Activated CD4-positive, alpha-beta T cell treated with anti-CD3 and anti-CD28 coated beads, Interleukin-10, Interleukin-2, amounts not matched to agents 100 ng/mL and 50 ng/mL, durations not matched to agents 16 hours and 8 hours (primary cell): ENCODE results near the gene FRMD5.
"Not testable (repeated sequence)": the region's sequence is repeated elsewhere in the genome, so short reads cannot be mapped to it uniquely, and the experiment has no call there.

Experiments used
- DNase-seq: peaks from one replicate; pipeline ENCODE4 v3.0.0-alpha.2; 2020

FRMD5 gene

DNA sequence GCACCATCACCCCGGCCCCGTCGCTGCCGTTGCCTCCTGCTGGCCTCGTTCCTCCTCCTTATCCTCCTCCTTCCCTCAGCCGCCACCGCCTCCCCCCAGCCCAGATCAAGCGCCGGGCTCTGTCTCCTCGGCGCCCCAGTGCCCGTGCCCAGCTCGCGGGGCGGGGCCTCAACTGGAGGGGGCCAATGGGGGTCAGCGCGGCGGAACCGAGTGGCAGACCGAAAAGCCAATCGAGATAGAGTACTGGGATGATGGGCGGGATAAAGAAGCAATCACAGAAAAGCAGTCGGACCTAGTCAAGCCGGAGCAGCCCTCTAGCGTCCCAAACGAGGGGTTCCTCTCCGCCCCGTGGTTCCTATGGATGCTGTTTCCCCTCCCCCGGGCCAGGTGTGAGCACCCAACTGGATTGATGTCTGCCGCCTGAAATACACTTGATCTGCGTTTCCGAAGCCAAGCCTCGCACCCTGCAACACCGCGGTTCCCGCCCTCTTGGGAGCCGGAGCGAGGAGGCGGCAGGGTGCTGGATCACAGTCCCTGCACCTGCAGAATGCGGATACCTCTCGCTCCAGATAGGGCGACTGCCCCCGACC, at the start of gene FRMD5:
FRMD5 (minus strand) TSS at position 121 of the 590 bp plus-strand sequence.
- DNase-seq = peak; percentile 91

DNA sequence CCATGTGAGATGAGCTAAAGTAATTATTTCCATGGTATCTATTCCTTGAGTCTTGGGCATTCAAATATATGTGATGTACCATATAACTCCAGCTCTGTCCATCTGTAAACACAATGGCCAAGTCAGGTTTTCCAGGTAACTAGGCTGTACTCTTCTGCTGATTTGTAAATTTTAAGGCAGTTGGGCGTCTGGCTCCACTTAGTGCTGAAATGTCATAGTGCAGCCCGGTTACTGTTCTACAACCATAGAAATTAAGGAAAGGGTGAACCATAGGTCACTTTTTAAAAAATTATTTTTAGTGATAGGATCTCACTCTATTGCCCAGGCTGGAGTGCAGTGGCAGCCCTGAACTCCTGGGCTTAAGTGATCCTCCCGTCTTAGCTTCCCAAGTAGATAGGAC, 48.8 kb upstream of the FRMD5 start:
- no peak for DNase-seq

- DNase-seq = no peak
Measured at GRCh38 chr15:44243141-44243540, 48.1 kb upstream of the FRMD5 start.

GRCh38 chr15:44231842-44232241, 36.8 kb upstream of the FRMD5 start:
- no peak for DNase-seq

GRCh38 chr15:44229301-44229700, 34.2 kb upstream of the FRMD5 start:
- DNase-seq = not testable (repeated sequence)

GRCh38 chr15:44227584-44227983, 32.5 kb upstream of the FRMD5 start:
- DNase-seq = no peak

- DNase-seq = not testable (repeated sequence)
Measured at GRCh38 chr15:44227001-44227400, 31.9 kb upstream of the FRMD5 start.

DNA sequence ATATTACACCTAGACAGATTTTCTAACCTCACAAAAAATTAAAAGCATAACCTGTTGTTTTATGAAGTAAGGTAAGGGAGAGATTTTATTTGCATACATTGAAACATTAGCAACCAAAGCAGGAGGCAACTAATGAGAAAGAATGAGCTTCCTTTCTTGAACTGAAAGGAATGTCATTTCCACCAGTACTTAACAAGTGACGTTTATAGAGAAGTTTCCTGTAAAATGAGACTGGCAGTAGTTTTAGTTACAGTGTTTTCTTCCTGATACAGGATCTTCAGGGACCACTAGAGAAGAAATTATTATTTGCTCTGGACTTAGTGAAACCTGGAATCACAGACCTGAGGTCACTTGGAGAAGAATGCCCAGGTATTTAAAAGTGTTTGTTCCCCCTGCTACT, 27.4 kb upstream of the FRMD5 start:
- no peak for DNase-seq

DNA sequence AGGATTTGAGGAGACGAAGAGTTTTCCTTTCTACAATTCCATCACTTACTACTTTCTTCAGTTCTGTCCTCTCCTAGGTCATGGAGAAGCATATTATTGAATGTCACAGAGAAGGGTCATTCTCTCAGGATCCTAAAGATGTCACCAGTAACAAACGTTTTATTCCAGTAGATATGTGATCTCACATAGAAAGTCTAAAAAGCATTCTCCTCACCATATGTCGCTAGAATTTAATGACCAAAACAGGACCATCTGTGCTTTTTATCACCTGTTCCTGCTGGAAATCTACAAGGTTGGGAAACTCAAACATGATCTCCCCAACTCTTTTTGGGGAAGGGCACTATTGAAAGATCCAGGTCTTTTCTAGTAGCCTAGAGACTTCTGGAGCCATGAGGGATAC, 24.0 kb upstream of the FRMD5 start:
- no peak for DNase-seq

GRCh38 chr15:44216958-44217357, 21.9 kb upstream of the FRMD5 start:
- no peak for DNase-seq

- DNase-seq = no peak
Measured at GRCh38 chr15:44215594-44215993, 20.5 kb upstream of the FRMD5 start.

GRCh38 chr15:44208956-44209355, 13.9 kb upstream of the FRMD5 start:
- no peak for DNase-seq

GRCh38 chr15:44207643-44208042, 12.6 kb upstream of the FRMD5 start:
- DNase-seq = no peak

DNA sequence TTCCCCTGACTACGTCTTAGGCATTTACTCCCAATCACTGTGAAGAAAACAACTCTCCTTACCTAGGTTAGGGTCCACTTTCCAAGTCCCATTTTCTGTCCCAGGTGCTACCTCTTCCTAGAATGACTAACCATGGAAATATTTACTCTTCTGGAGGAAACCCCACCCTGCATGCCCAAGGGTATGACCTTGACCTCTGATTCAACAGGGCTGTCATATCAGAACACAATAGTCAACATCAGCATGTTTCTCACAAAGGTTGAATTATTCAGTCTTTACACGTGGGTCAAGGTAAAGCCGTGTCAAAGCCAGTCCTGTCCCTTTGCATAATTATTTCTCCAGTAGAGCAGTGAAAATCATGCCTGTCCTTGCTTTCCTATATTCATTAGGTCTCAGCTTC, 4.3 kb upstream of the FRMD5 start:
- DNase-seq = no peak

GRCh38 chr15:44194323-44195150, 534 bp downstream of the FRMD5 start:
- peak; percentile 36 for DNase-seq

DNA sequence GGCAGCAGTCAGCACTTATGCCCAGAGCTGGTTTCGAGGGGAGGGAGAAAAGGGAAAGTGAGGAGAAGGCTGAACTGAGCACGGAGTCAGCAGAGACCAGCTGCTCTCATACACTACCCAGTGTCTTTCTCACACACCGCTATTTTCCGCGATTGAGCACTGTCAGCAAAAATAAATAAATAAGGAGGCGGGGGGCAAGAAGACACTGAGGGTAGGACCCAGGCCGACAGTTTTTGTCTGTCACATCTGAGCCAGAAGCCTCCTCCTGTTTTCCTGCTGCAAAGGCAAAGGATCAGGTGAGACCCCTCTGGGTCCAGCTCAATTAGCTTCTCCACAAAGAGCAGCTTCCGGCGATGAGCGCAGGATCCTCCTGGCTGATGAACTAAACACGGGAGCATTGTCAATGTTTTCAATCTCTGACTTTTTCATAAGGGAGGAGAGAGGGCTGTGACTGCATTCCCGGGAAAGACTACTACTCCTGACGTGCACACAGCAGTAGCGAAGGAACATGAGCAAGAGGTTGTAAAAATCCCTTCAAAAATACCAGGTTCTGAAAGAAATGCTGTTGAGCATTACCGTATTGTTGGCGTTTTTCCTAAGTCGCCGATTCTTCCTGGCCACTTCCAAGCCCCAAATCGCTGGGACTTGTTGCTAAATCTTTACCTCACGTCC, 1.3 kb downstream of the FRMD5 start:
- no peak for DNase-seq

DNA sequence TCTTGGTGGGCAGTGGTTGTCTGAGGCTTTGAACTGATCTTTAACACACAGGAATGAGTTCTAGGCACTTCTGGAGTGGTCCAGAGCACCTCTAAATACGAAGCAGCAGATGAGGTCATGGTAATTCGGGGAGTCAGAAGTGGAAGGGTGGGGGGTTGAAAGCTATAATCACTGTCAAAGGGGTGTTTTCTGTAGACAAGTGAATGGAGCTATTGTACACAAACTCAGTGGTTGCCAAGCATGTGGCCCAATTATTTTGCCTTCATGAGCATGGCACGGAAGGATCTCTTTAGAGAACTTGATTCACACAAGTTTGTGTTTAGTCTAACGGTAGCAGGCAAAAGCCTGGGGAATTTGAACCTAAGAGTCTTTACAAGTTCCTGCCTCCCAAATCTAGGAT, 6.3 kb downstream of the FRMD5 start:
- no peak for DNase-seq

DNA sequence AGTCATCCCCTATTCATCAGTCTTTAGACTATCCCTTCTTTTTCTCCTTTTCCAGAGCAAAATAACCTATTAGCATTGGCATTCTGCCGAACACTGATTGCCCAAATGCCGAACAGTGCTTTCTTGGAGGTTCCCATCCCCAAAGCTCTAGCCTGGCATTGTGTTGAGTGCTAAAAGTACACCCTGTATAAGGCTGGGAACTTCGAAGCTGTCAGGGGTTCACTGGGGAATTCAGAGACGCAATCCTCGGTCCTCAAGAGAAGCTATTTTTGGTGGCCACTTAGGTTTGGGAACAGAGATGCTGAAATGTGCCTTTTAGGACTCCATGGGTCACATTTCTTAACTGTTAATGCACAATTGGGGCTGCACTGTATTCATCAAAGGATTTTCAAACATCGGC, 8.4 kb downstream of the FRMD5 start:
- no peak for DNase-seq

DNA sequence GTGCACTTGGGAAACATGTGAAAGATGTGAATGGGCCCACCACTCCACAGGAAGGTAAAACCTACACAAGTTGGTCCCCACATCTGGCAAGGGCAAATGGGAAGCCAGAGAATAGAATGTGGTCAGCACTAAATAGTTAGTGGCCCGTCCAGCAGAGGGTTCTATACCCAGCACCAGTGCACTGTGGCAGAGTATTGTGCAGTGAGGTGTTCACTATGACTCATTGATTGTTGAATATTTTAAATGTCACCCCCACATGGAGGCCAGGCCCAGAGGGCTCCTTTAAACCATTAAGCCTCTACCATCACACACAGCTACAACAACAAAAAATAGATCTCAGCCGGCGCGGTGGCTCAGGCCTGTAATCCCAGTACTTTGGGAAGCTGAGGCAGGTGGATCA, 11.7 kb downstream of the FRMD5 start:
- no peak for DNase-seq

GRCh38 chr15:44181410-44181809, 13.7 kb downstream of the FRMD5 start:
- DNase-seq = no peak

GRCh38 chr15:44177139-44177538, 17.9 kb downstream of the FRMD5 start:
- no peak for DNase-seq

DNA sequence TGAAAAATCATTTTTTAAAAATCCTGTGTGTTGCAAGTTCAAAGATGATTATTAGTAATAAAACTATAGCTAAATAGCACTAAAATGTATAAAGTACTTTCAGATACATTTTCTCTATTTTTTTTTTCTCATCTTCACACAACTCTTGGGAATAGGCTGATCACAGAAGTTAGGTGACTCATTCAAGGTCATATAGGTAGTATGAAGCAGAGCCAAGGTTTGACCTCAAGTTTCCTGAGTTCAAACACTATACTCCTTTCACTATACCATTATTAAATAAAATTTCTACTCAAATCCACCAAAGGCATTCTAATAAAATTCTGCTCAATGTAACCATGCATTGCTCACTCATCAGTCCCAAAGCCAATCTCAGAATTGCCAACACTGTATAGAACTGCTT, 21.3 kb downstream of the FRMD5 start:
- DNase-seq = no peak

GRCh38 chr15:44163370-44163769, 31.7 kb downstream of the FRMD5 start:
- DNase-seq = no peak

DNA sequence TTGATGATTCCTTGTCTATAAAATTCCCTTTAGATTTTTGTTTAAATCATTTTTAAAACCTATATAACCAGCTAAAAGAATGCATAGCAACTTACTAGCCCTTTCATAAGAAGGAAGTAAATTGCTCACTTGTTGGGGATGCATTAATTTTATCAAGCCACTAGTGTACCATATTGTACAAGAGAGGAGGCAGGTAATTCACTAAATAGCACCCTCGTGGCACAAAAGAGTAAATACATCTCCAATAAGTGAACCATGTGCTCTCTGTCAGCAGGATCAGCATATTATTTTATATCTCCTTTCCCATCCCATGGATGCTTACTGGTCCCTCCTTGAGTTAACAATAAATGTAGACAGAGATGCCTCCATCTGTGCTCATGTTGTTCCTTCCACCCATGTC, 34.3 kb downstream of the FRMD5 start:
- no peak for DNase-seq
